GM18867 (cell line): ENCODE measurements around the gene CFHR5.
"Not testable (repeated sequence)": the region's sequence is repeated elsewhere in the genome, so short reads cannot be mapped to it uniquely, and the experiment has no call there.

Experiments
- ATAC-seq: cut with Tn5 transposase; IDR thresholded peaks from one replicate; pipeline ENCODE4 v1.9.1; 2021; ENCODE audit warnings: mild to moderate bottlenecking, moderate library complexity; ENCODE audit not compliant: unreplicated experiment

CFHR5 gene

GRCh38 chr1:197017558-197018146, 40.3 kb downstream of the CFHR5 start:
- ATAC-seq, result no peak

GRCh38 chr1:197021716-197022115, 44.4 kb downstream of the CFHR5 start:
- no peak for ATAC-seq

- ATAC-seq, result no peak
Measured at GRCh38 chr1:197024460-197024859, 47.1 kb downstream of the CFHR5 start.

GRCh38 chr1:197027359-197027758, 50.0 kb downstream of the CFHR5 start:
- ATAC-seq, result no peak

GRCh38 chr1:197029749-197030148, 52.4 kb downstream of the CFHR5 start:
- no peak for ATAC-seq

- ATAC-seq, result not testable (repeated sequence)
Measured at GRCh38 chr1:197034631-197035339, 57.4 kb downstream of the CFHR5 start.

GRCh38 chr1:197036861-197037260, 59.5 kb downstream of the CFHR5 start:
- no peak for ATAC-seq

GRCh38 chr1:197041486-197042353, 64.4 kb downstream of the CFHR5 start:
- peak; percentile 97 for ATAC-seq

- ATAC-seq, result no peak
Measured at GRCh38 chr1:197042676-197043341, 65.5 kb downstream of the CFHR5 start.

GRCh38 chr1:197049100-197049499, 71.7 kb downstream of the CFHR5 start:
- no peak for ATAC-seq
